ENCODE measurements around the gene HIC2. TPM values are rescaled to one million over a fixed set of nuclear protein-coding genes. Genes with fewer than 3 reads are reported as not detected.
"Not testable (repeated sequence)": the region's sequence is repeated elsewhere in the genome, so short reads cannot be mapped to it uniquely, and the experiment has no call there.

HIC2 gene
- total RNA-seq, 4 donors from 2014 or later: 3.3 to 5.2 (median 4.6) TPM

GRCh38 chr22:21442123-21442522 lies 25.0 kb downstream of the HIC2 start:
- intact Hi-C loops (cut with DNase I); H3K9me3 ChIP-seq; H3K4me3 ChIP-seq; DNase-seq; H3K27ac ChIP-seq; H3K27me3 ChIP-seq; H3K4me1 ChIP-seq: not testable (repeated sequence)
- no CpG with 5 or more reads among the region's 9 CpGs for WGBS, 2 donors
- peaks cover 19 to 43% (median 19%) of the 10 kb centered on the region in 3 donors for H3K36me3 ChIP-seq

- H3K4me1 ChIP-seq; H3K9me3 ChIP-seq; intact Hi-C loops (cut with DNase I); DNase-seq; H3K27me3 ChIP-seq; H3K27ac ChIP-seq; H3K4me3 ChIP-seq: not testable (repeated sequence)
- H3K36me3 ChIP-seq: peaks cover 19 to 47% (median 21%) of the 10 kb centered on the region in 3 donors
- no CpG with 5 or more reads among the region's 15 CpGs for WGBS, 2 donors
Measured at GRCh38 chr22:21442646-21443045, 25.5 kb downstream of the HIC2 start.

- TF ChIP-seq POLR2A (IDR thresholded peaks at IDR 0.05): no peak
- TF ChIP-seq, protein P1, sequence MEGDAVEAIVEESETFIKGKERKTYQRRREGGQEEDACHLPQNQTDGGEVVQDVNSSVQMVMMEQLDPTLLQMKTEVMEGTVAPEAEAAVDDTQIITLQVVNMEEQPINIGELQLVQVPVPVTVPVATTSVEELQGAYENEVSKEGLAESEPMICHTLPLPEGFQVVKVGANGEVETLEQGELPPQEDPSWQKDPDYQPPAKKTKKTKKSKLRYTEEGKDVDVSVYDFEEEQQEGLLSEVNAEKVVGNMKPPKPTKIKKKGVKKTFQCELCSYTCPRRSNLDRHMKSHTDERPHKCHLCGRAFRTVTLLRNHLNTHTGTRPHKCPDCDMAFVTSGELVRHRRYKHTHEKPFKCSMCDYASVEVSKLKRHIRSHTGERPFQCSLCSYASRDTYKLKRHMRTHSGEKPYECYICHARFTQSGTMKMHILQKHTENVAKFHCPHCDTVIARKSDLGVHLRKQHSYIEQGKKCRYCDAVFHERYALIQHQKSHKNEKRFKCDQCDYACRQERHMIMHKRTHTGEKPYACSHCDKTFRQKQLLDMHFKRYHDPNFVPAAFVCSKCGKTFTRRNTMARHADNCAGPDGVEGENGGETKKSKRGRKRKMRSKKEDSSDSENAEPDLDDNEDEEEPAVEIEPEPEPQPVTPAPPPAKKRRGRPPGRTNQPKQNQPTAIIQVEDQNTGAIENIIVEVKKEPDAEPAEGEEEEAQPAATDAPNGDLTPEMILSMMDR (IDR thresholded peaks at IDR 0.05): no peak
- intact Hi-C loops (cut with DNase I): no loop called here
- Histone ChIP-seq H3K27me3 (no peaks in the 10 kb centered on the region), H3K27ac (no peak overlapping the region), H3K9me3 (no peaks in the 10 kb centered on the region), H3K4me3 (no peak overlapping the region), H3K4me1 (peaks cover 0 to 4% (median 0%) of the 10 kb centered on the region in 3 donors), H3K36me3 (peaks cover 19 to 47% (median 21%) of the 10 kb centered on the region in 3 donors)
- no peak for DNase-seq
- WGBS, 2 donors: 93% methylated on average over 4 of the region's 13 CpGs; no CpG with 5 or more reads in 1 of the 2 donors
Measured at GRCh38 chr22:21443057-21443734, 26.0 kb downstream of the HIC2 start.

DNA sequence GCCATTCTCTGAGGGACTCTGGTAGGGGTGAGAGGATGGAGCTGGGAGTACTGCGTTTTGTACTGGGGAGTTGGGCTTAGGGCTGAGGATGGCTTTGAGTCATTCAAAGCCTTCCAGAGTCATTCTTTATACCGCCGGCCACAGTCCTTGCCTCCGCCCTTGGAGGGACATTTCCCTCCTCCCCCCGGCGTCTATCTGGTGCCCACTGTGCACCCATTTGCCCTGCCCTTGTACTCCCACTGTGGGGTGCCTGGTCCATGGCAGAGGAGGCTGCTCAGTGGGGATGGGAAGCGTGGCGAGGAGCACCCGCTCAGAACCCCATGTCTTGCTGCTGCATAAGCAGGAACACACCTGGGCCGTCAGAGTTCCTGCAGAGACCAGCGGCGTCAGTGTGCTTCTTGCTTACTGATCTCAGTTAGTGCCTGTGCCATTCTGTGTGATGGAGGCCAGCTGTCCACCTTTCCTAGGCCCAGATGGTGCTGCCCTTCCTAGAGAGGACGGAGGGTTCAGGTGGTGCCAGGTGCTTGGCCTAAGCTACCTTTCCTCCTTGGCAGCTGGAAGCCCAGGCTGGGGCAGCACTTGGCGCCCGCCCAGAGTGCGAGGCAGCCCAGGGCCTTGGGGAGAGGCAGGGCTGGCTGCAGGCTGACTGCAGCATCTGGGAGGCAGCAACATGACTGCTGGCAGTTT lies 26.7 kb downstream of the HIC2 start:
- Histone ChIP-seq H3K27me3 (no peaks in the 10 kb centered on the region), H3K9me3 (no peaks in the 10 kb centered on the region), H3K27ac (no peak overlapping the region), H3K4me3 (no peak overlapping the region), H3K4me1 (peaks cover 0 to 4% (median 0%) of the 10 kb centered on the region in 3 donors), H3K36me3 (peaks cover 19 to 47% (median 21%) of the 10 kb centered on the region in 3 donors)
- TF ChIP-seq, protein P1 (IDR thresholded peaks at IDR 0.05): no peak
- TF ChIP-seq POLR2A (IDR thresholded peaks at IDR 0.05): no peak
- WGBS, 2 donors: 83 to 87% methylated on average over 6 to 10 of the region's 16 CpGs
- intact Hi-C loops (cut with DNase I): no loop called here
- no peak for DNase-seq

GRCh38 chr22:21444701-21445436 lies 27.7 kb downstream of the HIC2 start:
- Histone ChIP-seq H3K4me1 (peaks cover 0 to 4% (median 0%) of the 10 kb centered on the region in 3 donors), H3K27me3 (no peaks in the 10 kb centered on the region), H3K4me3 (no peak overlapping the region), H3K9me3 (no peaks in the 10 kb centered on the region), H3K27ac (no peak overlapping the region), H3K36me3 (peaks cover 19 to 48% (median 21%) of the 10 kb centered on the region in 3 donors)
- no peak for DNase-seq
- 80 to 100% methylated on average over 2 to 8 of the region's 35 CpGs for WGBS, 2 donors
- intact Hi-C loops (cut with DNase I): no loop called here
- no peak for TF ChIP-seq POLR2A (IDR thresholded peaks at IDR 0.05)
- TF ChIP-seq, protein P1 (IDR thresholded peaks at IDR 0.05): no peak

Data from esophagus squamous epithelium (tissue), 5 donors.